Activated CD8-positive, alpha-beta memory T cell treated with anti-CD3 and anti-CD28 coated beads for 36 hours (primary cell): ENCODE data around the gene RGPD3. TPM values are rescaled to one million over a fixed set of nuclear protein-coding genes. Genes with fewer than 3 reads are reported as not detected.

Source experiments
- CTCF ChIA-PET: fragments of 350-600 bp; sonication (Branson Sonifier 250); formaldehyde crosslinking; loops from one replicate; lab custom pipeline; 2021; ENCODE audit warnings: antibody characterized with exemption; lab: Charles Lee
- POLR2A ChIA-PET: fragments of 350-600 bp; sonication (Branson Sonifier 250); formaldehyde crosslinking; loops from one replicate; lab custom pipeline; 2021; ENCODE audit warnings: antibody characterized with exemption; lab: Charles Lee
- total RNA-seq, 2 experiments: library from RNA; stranded (reverse); gene quantifications; one replicate each; pipeline ENCODE4 v1.2.3, GENCODE V29; 2021

RGPD3 gene
- total RNA-seq, 2 experiments from 2014 or later = 0.06 TPM; not detected in 1

DNA sequence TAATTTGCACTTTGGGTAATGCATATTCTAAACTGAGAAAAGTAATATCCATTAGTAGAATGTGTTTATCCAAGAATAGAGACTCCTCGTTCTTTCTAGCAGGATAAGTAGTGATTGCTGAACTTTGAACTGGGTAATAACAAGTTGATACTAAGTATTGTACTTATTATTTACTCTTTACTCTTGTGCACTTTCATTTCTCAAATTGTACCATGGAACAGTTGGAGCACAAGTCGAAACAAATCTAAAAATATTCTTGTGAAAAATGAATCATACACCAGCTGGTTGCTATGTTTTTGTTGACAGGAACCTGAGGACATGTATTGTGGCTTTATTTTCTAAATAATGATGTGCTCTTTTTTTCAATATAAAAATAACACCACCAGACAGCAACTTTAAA is 111.9 kb downstream of the RGPD3 start:
- ChIA-PET CTCF (interaction anchor here (0.8 kb wide), 1 partner anchor 17 kb away, joined by 3 read pairs; no protein-coding TSS in a partner anchor), POLR2A (no interaction called here)

DNA sequence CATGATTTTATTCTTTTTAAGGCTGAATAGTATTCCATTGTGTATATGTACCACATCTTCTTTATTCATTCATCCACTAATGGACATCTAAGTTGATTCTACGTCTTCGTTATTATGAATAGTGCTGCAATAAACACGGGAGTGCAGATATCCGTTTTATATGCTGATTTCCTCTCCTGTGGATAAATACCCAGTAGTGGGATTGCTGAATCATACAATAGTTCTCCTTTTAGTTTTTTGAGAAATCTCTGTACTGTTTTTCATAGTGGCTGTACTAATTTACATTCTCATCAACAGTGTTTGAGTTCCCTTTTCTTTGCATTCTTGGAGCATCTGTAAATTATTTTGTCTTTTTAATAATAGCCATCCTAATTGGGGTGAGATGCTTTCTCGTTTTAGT is 114.5 kb downstream of the RGPD3 start:
- ChIA-PET CTCF (no interaction called here), POLR2A (no interaction called here)

DNA sequence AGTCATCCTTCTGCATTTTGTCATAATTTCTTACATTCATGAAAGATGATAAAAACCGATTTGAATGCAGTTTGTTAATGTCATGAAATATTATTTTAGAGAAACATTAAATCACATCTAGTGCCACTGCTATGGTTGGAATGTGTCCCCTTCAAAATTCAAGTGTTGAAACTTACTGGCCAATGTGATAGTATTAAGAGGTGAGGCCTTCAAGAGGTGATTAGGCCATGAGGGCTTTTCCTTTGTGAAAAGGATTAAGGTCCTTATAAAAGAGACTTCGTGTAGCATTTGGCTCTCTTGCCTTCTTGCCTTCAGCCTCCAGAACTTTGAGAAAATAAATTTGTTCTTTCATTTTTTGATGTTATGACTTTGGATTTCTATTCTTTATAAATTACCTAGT is 117.2 kb downstream of the RGPD3 start:
- ChIA-PET POLR2A (no interaction called here), CTCF (no interaction called here)

DNA sequence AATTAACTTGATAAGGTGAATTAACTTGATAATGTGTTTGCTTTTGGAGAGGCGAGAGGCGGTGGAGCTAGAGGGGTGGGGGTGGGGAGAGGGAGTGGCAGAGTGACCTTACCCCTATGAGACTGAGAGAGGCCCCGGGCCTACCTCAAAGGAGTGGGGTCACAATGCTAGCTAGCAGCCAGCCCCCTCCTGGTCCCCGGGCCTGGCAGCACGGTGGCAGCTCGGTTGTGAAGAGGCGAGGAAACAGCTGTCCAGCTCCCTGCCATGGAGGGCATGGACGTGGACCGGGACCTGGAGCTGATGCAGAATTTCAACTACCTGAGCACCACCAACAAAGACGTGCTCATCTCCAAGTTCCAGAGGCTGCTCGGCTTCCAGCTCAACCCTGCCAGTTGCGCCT is 123.9 kb downstream of the RGPD3 start:
- POLR2A ChIA-PET = no interaction called here
- CTCF ChIA-PET = interaction anchor here (1.3 kb wide), 1 partner anchor 16 kb away, joined by 3 read pairs; no protein-coding TSS in a partner anchor

DNA sequence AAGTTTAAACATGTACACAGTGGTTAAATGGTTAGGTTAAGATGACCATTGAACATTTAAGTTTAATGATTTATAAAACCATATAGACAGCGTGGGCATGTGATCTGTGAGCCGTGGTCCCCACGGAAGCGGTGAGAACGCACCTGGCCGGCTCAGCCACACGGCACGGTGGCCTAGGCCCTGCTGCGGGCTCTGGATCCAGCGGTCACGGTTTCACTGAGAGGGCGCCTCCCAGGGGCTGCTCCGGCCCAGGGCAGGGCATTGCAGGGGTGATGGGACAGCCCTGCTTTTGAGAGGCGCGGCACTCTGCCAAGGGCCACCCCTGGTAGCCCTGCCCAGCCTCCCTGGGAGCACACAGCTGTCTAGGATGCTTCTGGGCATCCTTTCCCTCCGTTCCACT is 124.9 kb downstream of the RGPD3 start:
- POLR2A ChIA-PET = no interaction called here
- CTCF ChIA-PET = no interaction called here

DNA sequence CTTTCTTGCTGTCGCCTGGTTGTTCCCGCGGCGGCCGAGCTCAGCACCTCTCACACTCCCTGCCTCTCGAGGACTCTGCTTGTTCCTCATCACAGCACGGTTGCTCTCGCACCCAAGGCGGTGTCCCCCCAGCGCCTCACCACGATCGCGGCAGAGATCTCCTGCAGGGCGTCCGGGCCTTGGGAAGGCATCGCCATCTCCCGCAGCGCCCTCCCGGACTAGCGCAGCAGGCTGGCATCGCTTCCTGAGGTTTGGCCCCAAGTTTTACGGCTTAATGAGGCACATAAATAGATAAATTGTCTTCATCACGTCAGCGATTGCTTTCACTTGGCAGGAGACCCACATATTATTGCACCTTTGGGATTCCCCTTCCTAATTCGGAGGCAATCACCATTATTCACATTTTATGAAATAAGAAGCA is 125.4 kb downstream of the RGPD3 start:
- CTCF ChIA-PET = no interaction called here
- POLR2A ChIA-PET = no interaction called here

DNA sequence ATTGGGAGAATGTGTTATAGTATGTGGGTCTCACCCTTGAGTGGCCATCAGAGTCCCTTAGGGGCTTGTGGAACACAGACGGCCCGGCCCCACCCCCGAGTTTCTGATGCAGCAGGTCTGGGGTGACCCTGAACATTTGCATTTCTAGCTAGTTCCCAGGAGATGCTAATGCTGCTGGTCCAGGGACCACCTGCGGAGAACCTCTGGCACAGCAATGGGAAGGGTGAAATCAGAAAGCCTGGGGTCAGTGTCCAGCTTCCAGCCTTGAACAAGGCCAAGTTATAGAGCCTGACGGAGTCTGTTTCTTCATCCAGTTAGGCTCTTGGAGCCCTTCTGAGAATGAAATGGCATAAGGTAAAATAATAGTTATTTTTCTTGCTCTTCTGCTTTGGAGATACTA is 126.5 kb downstream of the RGPD3 start:
- ChIA-PET POLR2A (no interaction called here), CTCF (no interaction called here)

Other genes with a start within 250 kb of the RGPD3 start
- 1 to 10 TPM; 3.2 to 4.2 TPM for gene CD8B2, start 19.0 kb upstream of the RGPD3 start, total RNA-seq